ENCODE data around the gene MOSPD3. TPM values are rescaled to one million over a fixed set of nuclear protein-coding genes. Genes with fewer than 3 reads are reported as not detected.

The MOSPD3 gene
- total RNA-seq, 1 donor from 2014 or later: 17.5 TPM

DNA sequence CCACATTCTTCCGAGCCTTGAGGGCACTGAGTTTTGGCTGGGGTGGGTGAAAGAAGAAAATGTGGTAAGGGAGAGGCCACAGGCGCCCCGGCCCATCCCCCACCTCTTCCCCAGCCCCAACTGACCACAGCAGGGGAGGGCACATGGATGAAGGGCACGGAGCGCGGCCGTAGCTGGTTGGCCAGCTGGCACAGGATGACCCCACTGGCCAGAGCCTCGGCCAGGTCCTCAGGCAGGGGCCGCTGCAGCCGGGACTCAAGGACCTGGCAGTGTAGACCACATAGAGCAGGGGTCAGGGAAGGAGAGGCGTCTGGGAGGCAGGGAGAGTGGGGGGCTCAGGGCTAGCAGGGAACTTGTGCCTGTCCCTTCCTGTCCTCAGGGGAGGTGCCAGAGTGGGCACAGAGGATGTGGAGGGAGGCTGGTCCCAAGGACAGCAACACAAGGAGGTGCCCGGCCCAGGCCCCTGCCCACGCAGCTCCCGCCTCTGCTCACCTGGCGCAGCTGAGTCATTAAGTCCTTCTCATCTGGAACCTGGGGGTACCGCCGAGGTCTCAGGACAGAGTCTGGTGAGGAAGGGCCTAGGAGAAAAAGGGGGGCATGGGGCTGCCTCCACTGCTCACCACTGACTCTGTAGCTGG is 36.5 kb upstream of the MOSPD3 start:
- Mint-ChIP-seq H3K27ac (ENCODE audit: unreplicated experiment) (no peak overlapping the region), H3K27me3 (ENCODE audit: low read depth) (no peaks in the 10 kb centered on the region), H3K4me1 (ENCODE audit: low read depth) (no peaks in the 10 kb centered on the region), H3K36me3 (ENCODE audit: low read depth) (peaks cover 12% of the 10 kb centered on the region), H3K4me3 (ENCODE audit: unreplicated experiment) (no peak overlapping the region), H3K9me3 (ENCODE audit: low read depth) (no peaks in the 10 kb centered on the region)
- TF ChIP-seq, protein P1, sequence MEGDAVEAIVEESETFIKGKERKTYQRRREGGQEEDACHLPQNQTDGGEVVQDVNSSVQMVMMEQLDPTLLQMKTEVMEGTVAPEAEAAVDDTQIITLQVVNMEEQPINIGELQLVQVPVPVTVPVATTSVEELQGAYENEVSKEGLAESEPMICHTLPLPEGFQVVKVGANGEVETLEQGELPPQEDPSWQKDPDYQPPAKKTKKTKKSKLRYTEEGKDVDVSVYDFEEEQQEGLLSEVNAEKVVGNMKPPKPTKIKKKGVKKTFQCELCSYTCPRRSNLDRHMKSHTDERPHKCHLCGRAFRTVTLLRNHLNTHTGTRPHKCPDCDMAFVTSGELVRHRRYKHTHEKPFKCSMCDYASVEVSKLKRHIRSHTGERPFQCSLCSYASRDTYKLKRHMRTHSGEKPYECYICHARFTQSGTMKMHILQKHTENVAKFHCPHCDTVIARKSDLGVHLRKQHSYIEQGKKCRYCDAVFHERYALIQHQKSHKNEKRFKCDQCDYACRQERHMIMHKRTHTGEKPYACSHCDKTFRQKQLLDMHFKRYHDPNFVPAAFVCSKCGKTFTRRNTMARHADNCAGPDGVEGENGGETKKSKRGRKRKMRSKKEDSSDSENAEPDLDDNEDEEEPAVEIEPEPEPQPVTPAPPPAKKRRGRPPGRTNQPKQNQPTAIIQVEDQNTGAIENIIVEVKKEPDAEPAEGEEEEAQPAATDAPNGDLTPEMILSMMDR (IDR thresholded peaks at IDR 0.05): no peak
- DNase-seq (ENCODE audit: low spot score): no peak

DNA sequence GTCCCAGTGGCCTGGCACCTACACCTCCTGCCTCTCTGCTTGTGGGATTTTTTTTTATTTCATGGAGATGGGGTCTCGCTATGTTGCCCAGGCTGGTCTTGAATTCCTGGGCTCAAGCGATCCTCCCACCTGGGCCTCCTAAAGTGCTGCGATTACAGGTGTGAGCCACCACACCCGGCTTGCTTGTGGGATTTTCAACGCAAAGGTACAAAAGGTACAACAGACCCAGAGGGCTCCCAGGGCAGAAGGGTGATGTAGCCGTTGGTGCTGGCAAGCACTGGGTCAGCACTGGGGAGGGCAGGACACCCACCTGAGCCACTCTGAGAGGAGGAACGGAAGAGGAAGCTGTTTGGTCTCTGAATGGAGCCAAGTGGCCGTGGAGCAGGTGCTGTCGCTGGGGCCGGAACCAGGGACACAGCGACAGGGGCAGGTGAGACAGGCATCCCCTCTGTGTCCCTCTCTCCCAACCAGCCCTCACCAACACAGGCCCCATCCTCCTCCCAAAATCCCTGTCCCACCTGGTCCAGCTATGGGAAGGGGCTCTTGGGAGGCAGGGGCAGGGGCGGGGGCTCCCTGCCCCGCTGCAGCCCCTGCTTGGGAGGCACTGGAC is 35.9 kb upstream of the MOSPD3 start:
- Mint-ChIP-seq H3K9me3 (ENCODE audit: low read depth) (no peaks in the 10 kb centered on the region), H3K4me1 (ENCODE audit: low read depth) (no peaks in the 10 kb centered on the region), H3K36me3 (ENCODE audit: low read depth) (peaks cover 12% of the 10 kb centered on the region), H3K27me3 (ENCODE audit: low read depth) (no peaks in the 10 kb centered on the region), H3K4me3 (ENCODE audit: unreplicated experiment) (no peak overlapping the region), H3K27ac (ENCODE audit: unreplicated experiment) (no peak overlapping the region)
- TF ChIP-seq, protein P1 (IDR thresholded peaks at IDR 0.05): no peak
- no peak for DNase-seq (ENCODE audit: low spot score)

DNA sequence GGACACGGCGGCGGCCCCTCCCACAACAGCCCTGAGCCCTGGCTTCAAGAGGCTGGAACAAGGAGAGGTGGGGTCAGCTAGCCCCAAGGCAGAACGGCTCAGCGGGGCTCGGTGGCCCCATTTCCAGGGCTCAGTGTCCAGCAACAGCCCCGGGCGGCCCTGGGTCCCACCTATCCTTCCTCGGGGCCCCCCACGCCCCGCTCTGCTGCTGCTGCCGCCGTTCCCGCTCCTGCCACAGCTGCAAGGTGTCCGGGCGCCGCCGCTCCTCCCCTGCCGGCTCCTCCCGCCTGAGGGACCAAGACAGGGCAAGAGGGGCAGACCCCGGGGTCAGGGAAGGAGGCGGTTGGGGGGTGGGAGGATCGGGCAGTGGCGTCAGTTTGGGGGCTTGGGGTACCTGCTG is 35.2 kb upstream of the MOSPD3 start:
- no peak overlapping the region for H3K4me3 Mint-ChIP-seq (ENCODE audit: unreplicated experiment)
- no peak for DNase-seq (ENCODE audit: low spot score)
- TF ChIP-seq, protein P1 (IDR thresholded peaks at IDR 0.05): no peak
- H3K9me3 Mint-ChIP-seq (ENCODE audit: low read depth): no peaks in the 10 kb centered on the region
- peaks cover 12% of the 10 kb centered on the region for H3K36me3 Mint-ChIP-seq (ENCODE audit: low read depth)
- no peak overlapping the region for H3K27ac Mint-ChIP-seq (ENCODE audit: unreplicated experiment)
- H3K4me1 Mint-ChIP-seq (ENCODE audit: low read depth): no peaks in the 10 kb centered on the region
- H3K27me3 Mint-ChIP-seq (ENCODE audit: low read depth): no peaks in the 10 kb centered on the region

DNA sequence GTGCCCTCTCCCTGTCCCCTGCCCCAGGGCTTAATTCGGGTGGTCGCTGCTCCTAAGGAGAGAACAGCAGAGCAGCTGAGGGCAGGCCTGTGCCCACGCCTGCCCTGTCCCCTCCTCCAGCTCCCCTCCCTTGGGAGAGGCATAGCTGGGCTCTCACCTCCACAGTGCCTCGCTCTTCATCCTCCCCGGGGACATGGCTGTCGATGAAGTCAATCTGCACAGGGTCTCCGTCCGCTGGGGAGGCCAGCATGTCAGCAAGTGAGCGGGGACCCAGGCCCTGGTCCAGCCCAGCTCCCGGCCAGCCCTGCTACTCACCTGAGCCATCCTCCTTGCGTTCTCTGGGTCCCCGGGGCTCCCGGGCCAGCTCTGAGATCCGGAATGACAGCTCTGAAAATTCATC is 34.8 kb upstream of the MOSPD3 start:
- no peak overlapping the region for H3K4me3 Mint-ChIP-seq (ENCODE audit: unreplicated experiment)
- peaks cover 12% of the 10 kb centered on the region for H3K36me3 Mint-ChIP-seq (ENCODE audit: low read depth)
- no peak overlapping the region for H3K27ac Mint-ChIP-seq (ENCODE audit: unreplicated experiment)
- no peaks in the 10 kb centered on the region for H3K9me3 Mint-ChIP-seq (ENCODE audit: low read depth)
- TF ChIP-seq, protein P1 (IDR thresholded peaks at IDR 0.05): no peak
- no peak for DNase-seq (ENCODE audit: low spot score)
- H3K4me1 Mint-ChIP-seq (ENCODE audit: low read depth): no peaks in the 10 kb centered on the region
- no peaks in the 10 kb centered on the region for H3K27me3 Mint-ChIP-seq (ENCODE audit: low read depth)

DNA sequence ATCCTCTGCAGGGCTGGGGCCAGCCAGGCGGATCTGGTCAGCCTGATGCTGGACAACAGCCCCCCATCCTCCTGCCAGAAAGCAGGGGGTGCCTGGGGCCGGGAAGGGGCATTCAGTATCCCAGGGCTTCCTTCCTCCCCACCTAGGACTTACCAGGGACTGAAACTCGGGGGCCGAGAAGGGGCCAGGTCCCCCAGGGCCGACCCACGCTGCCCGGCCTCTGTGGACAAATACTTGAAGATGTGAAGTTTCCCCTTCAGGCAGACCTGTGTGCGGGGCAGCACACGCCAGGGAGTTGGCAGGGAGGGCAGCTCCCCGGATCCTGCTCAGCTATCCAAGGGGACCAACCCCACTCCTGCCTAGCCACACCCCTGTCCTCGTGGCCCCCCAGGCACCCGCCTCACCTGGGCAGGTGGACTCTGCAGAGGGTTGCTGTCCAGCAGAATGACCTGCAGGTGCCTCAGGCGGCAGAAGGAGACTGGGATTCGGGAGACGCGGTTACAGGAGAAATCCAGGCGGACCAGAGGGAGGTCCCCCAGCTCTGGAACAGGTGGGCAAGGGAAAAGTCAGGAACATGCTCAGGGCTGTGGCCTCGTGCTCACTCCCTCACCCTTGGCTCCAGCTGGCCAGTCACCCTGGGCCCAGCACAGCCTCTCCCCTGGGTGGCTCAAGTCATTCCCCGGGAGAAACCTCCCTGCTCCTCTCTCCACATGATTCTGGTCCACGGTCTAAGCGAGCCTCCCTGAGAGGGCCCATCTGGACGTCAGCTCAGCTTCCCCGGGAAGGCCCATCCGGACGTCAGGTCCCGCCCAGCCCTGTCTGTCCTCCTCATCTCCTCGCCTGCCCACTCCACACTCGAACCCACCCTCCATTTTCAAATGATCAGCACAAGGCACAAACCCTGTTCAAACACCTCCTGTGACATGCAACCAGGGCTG is 33.8 kb upstream of the MOSPD3 start:
- peaks cover 6% of the 10 kb centered on the region for H3K4me1 Mint-ChIP-seq (ENCODE audit: low read depth)
- peaks cover 12% of the 10 kb centered on the region for H3K36me3 Mint-ChIP-seq (ENCODE audit: low read depth)
- no peak for DNase-seq (ENCODE audit: low spot score)
- no peaks in the 10 kb centered on the region for H3K27me3 Mint-ChIP-seq (ENCODE audit: low read depth)
- no peaks in the 10 kb centered on the region for H3K9me3 Mint-ChIP-seq (ENCODE audit: low read depth)
- TF ChIP-seq, protein P1 (IDR thresholded peaks at IDR 0.05): no peak
- H3K27ac Mint-ChIP-seq (ENCODE audit: unreplicated experiment): no peak overlapping the region
- H3K4me3 Mint-ChIP-seq (ENCODE audit: unreplicated experiment): no peak overlapping the region
